Heart right ventricle (tissue), 16 donors: ENCODE results near the gene EMILIN1. TPM values are rescaled to one million over a fixed set of nuclear protein-coding genes. Genes with fewer than 3 reads are reported as not detected.

Experiments
- ATAC-seq, 8 donors: fragments of 200-7000 bp; cut with Tn5 transposase; one replicate each; pipeline ENCODE4 v1.9.1; 2020; ENCODE audit warnings: mild to moderate bottlenecking in 8 of 8, moderate library complexity in 8 of 8, moderate number of reproducible peaks in 1 of 8
- DNase-seq, 2 donors: peaks; one replicate each; pipeline ENCODE4 v3.0.0-alpha.2; 2020
- H3K27ac ChIP-seq, 10 donors: fragments of 200-600 bp; sonication (generic) in 2 of 10; one replicate each; pipeline versions ENCODE4 v1.5.0 to v1.8.0; 2020 to 2022; ENCODE audit warnings: mild to moderate bottlenecking in 3 of 10
- H3K27me3 ChIP-seq, 7 donors: fragments of 200-600 bp; one replicate each; pipeline ENCODE4 v1.8.0; 2021 to 2022; ENCODE audit warnings: mild to moderate bottlenecking in 2 of 7
- H3K36me3 ChIP-seq, 9 donors: fragments of 200-600 bp; sonication (generic) in 1 of 9; one replicate each; pipeline versions ENCODE4 v1.5.0 to v1.8.0; 2020 to 2022; ENCODE audit warnings: mild to moderate bottlenecking in 2 of 9
- H3K4me1 ChIP-seq, 9 donors: fragments of 200-600 bp; sonication (generic) in 1 of 9; one replicate each; pipeline versions ENCODE4 v1.5.0 to v1.8.0; 2020 to 2022; ENCODE audit warnings: mild to moderate bottlenecking in 4 of 9
- H3K4me3 ChIP-seq, 10 donors: fragments of 200-600 bp; sonication (generic) in 2 of 10; one replicate each; pipeline versions ENCODE4 v1.5.0 to v1.8.0; 2020 to 2022; ENCODE audit warnings: mild to moderate bottlenecking in 7 of 10, moderate library complexity in 2 of 10
- H3K9me3 ChIP-seq, 11 donors: fragments of 200-600 bp in 10 of 11; sonication (generic) in 2 of 11; one replicate each; pipeline versions ENCODE4 v1.5.0 to v1.8.0; 2013 to 2022; ENCODE audit warnings: mild to moderate bottlenecking in 2 of 11, control low read depth in 1 of 11, moderate library complexity in 1 of 11
- CTCF ChIP-seq, 9 donors: fragments of 200-600 bp; sonication (generic) in 2 of 9; IDR thresholded peaks; one replicate each; pipeline versions ENCODE4 v1.5.0 to v1.8.0; 2021 to 2022; ENCODE audit warnings: antibody characterized with exemption in 9 of 9, mild to moderate bottlenecking in 5 of 9, moderate library complexity in 1 of 9
- WGBS, 2 donors: extraction: QIAGEN DNeasy Blood & Tissue Kit; methylation state at CpG; one replicate each; pipeline ENCODE4 v1.1.7; 2013; ENCODE audit warnings: inconsistent platforms in 1 of 2; 5-methylcytosine and 5-hydroxymethylcytosine counted together
- intact Hi-C, 10 donors: fragments of 100-400 bp; cut with DNase I; formaldehyde crosslinking; loops; one replicate each; pipeline versions ENCODE4 v1.11.1 to v1.14.2; 2022
- polyA plus RNA-seq, 2 donors: library from polyadenylated mRNA; stranded (reverse); fragments of 200-250 nt; gene quantifications; one replicate each; pipeline ENCODE4 v1.2.3, GENCODE V29; 2013
- total RNA-seq, 10 donors: library from RNA; stranded (reverse); fragmentation: NEBNext Ultra II Directional in 3 of 10; extraction: Animal tissue kit (Norgen Biotek cat#: 25700) in 3 of 10; gene quantifications; one replicate each; pipeline versions ENCODE4 v1.2.1 to v1.2.4, GENCODE V29; 2021 to 2023
- donor health status: Arrhythmogenic right ventricular cardiomyopathy.
- donor health status: ischemic (EF 13 %, LVEDD 7.1; RV severe dilation, severe dysfunction).
- donor health status: healthy with polysubstance abuse.
- donor health status: DM: no; HTN: yes; CAD: no.
- donor health status: DM: no; HTN: no; CAD: no.
- donor health status: ischemic (EF 25% LVEDD 6.9; RV normal size, moderate dysfunction).
- donor health status: ischemic (EF 25% LVEDD 5.7; RV mildly dilated, moderate dysfunction).
- donor health status: healthy.
- donor health status: DM: yes; HTN: yes; CAD: no.
- donor health status: Ischemic cardiomyopathy.
- donor health status: ischemic (EF 35%, LVEDD 5.7; RV mildly dilated, moderate dysfunction).
- donor health status: nonischemic (EF 11% LVEDD 7.7; RV severe dilation, severe dysfunction).
- donor health status: DM: yes; HTN: yes; CAD: no.
- donor health status: PGD.
- donor health status: ischemic (EF 29% LVEDD 5.4; RV normal size, mild dysfunction).
- donor health status: nonischemic (EF 23%, LVEDD 6.1; RV moderate dilation, normal function).

Gene EMILIN1
- total and polyA plus RNA-seq, 12 donors: 6.8 to 53.2 (median 15.3) TPM

- 6 to 7% methylated on average over 11 of the region's 11 CpGs for WGBS, 2 donors
- Histone ChIP-seq H3K4me1 (peaks cover 0 to 35% (median 24%) of the 10 kb centered on the region in 9 donors), H3K27me3 (no peaks in the 10 kb centered on the region), H3K4me3 (peak overlapping the region; percentile 68 to 97 (median 86)), H3K27ac (peak overlapping the region; percentile 76 to 96 (median 88)), H3K9me3 (no peaks in the 10 kb centered on the region), H3K36me3 (peaks cover 0 to 51% (median 29%) of the 10 kb centered on the region in 9 donors)
- intact Hi-C loops: loop anchor here in 7 of 10 donors (2.0 to 10.0 kb wide), 4 partner anchors 49 to 54 kb away; partner anchors contain the start of gene KHK (in 5 of the 7)
- DNase-seq (no peak), ATAC-seq (peak in 6 of 8 donors; percentile 1 to 13 (median 3))
- TF ChIP-seq CTCF (IDR thresholded peaks at IDR 0.05): no peak
Observed at GRCh38 chr2:27033253-27033852, 45.1 kb upstream of the EMILIN1 start.

GRCh38 chr2:27038012-27038411 is 40.4 kb upstream of the EMILIN1 start:
- ATAC-seq (no peak), DNase-seq (no peak)
- Histone ChIP-seq H3K36me3 (peaks cover 0 to 86% (median 59%) of the 10 kb centered on the region in 9 donors), H3K27me3 (no peaks in the 10 kb centered on the region), H3K9me3 (no peaks in the 10 kb centered on the region), H3K4me1 (peaks cover 0 to 31% (median 19%) of the 10 kb centered on the region in 9 donors), H3K27ac (no peak overlapping the region), H3K4me3 (no peak overlapping the region)
- intact Hi-C loops: loop anchor here in 2 of 10 donors (10.0 kb wide), 1 partner anchor 47 kb away; the partner anchor contains the start of gene KHK (in 2 of the 2)
- TF ChIP-seq CTCF (IDR thresholded peaks at IDR 0.05): no peak
- WGBS, 2 donors: 92 to 93% methylated on average over 6 of the region's 6 CpGs

- Histone ChIP-seq H3K27me3 (no peaks in the 10 kb centered on the region), H3K4me1 (peaks cover 0 to 25% (median 15%) of the 10 kb centered on the region in 9 donors), H3K27ac (no peak overlapping the region), H3K36me3 (peaks cover 0 to 93% (median 59%) of the 10 kb centered on the region in 9 donors), H3K4me3 (no peak overlapping the region), H3K9me3 (no peaks in the 10 kb centered on the region)
- no peak for TF ChIP-seq CTCF (IDR thresholded peaks at IDR 0.05)
- no peak for ATAC-seq
- intact Hi-C loops: loop anchor here in 2 of 10 donors (10.0 kb wide), 1 partner anchor 46 kb away; the partner anchor contains the start of gene KHK (in 2 of the 2)
- no peak for DNase-seq
- WGBS, 2 donors: 84 to 88% methylated on average over 17 of the region's 17 CpGs
Observed at GRCh38 chr2:27038631-27039339, 39.6 kb upstream of the EMILIN1 start.

- Histone ChIP-seq H3K36me3 (peaks cover 0 to 92% (median 59%) of the 10 kb centered on the region in 9 donors), H3K4me1 (peaks cover 0 to 18% (median 9%) of the 10 kb centered on the region in 9 donors), H3K27me3 (no peaks in the 10 kb centered on the region), H3K4me3 (no peak overlapping the region), H3K9me3 (no peaks in the 10 kb centered on the region), H3K27ac (no peak overlapping the region)
- ATAC-seq (no peak), DNase-seq (no peak)
- intact Hi-C loops: loop anchor here in 2 of 10 donors (10.0 kb wide), 1 partner anchor 45 kb away; the partner anchor contains the start of gene KHK (in 2 of the 2)
- 92 to 96% methylated on average over 6 of the region's 6 CpGs for WGBS, 2 donors
- TF ChIP-seq CTCF (IDR thresholded peaks at IDR 0.05): no peak
Observed at GRCh38 chr2:27039426-27039825, 39.0 kb upstream of the EMILIN1 start.
